BLaER1 treated with 17β-estradiol and CSF1 and Interleukin-3, amounts not matched to agents 10 nM and 100 nM (cell line): ENCODE data around the gene LMLN.

Experiments used
- H3K27ac ChIP-seq, 11 experiments: shearing (Covaris generic); formaldehyde crosslinking; 2 replicates each; pipeline ENCODE4 v1.8.1; 2022
- H3K27me3 ChIP-seq, 11 experiments: shearing (Covaris generic); formaldehyde crosslinking; 2 replicates each; pipeline ENCODE4 v1.8.1; 2022
- H3K36me3 ChIP-seq, 11 experiments: shearing (Covaris generic); formaldehyde crosslinking; 2 replicates each; pipeline ENCODE4 v1.8.1; 2022
- H3K4me1 ChIP-seq, 10 experiments: shearing (Covaris generic); formaldehyde crosslinking; 2 replicates each; pipeline ENCODE4 v1.8.1; 2022
- H3K4me2 ChIP-seq, 11 experiments: shearing (Covaris generic); formaldehyde crosslinking; 2 replicates each; pipeline ENCODE4 v1.8.1; 2022
- H3K4me3 ChIP-seq, 10 experiments: shearing (Covaris generic); formaldehyde crosslinking; 2 replicates each; pipeline ENCODE4 v1.8.1; 2022
- H3K9ac ChIP-seq, 11 experiments: shearing (Covaris generic); formaldehyde crosslinking; 2 replicates each; pipeline ENCODE4 v1.8.1; 2022
- H3K9me3 ChIP-seq, 11 experiments: shearing (Covaris generic); formaldehyde crosslinking; replicated peaks in 1 of 11; 2 replicates each; pipeline ENCODE4 v1.8.1; 2022
- H4K20me1 ChIP-seq, 11 experiments: shearing (Covaris generic); formaldehyde crosslinking; 2 replicates each; pipeline ENCODE4 v1.8.1; 2022
- Cebpa-rat ChIP-seq, 11 experiments: shearing (Covaris generic); IDR thresholded peaks; 2 replicates each; pipeline ENCODE4 v1.8.1; 2022

LMLN gene

DNA sequence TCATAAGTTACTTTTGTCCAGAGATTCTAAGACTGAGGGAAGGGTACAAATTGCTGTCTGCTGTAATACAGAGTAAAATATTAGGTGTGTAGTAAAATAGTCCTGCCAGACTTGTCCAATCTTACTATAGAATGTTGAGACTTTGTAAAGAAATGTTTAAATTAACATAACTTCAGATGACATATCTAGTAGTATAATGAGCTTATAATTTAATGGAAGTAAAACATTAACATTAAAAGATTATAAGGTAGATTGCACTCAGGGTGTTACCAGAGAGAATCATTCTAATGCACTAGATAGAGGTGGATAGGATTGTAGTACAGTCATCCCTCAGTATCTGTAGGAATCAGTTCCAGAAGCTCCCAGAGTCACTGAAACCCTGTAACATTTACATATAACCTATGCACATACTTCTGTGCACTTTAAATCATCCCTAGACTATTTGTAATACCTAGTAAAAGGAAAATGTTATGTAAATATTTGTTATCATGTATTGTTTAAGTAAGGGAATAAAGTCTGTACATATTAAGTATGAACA is 130.8 kb downstream of the LMLN start:
- no peak overlapping the region for H3K9ac ChIP-seq
- no peaks in the 10 kb centered on the region; a peak in 2 of 22 replicates for H3K36me3 ChIP-seq
- H3K27ac ChIP-seq = no peak overlapping the region
- H3K4me1 ChIP-seq = no peaks in the 10 kb centered on the region
- no peaks in the 10 kb centered on the region for H4K20me1 ChIP-seq
- peaks cover 18 to 37% (median 31%) of the 10 kb centered on the region in 11 experiments for H3K9me3 ChIP-seq
- H3K4me2 ChIP-seq = no peak overlapping the region
- no peak for TF ChIP-seq Cebpa-rat (IDR thresholded peaks at IDR 0.05)
- no peaks in the 10 kb centered on the region for H3K27me3 ChIP-seq
- H3K4me3 ChIP-seq = no peak overlapping the region

DNA sequence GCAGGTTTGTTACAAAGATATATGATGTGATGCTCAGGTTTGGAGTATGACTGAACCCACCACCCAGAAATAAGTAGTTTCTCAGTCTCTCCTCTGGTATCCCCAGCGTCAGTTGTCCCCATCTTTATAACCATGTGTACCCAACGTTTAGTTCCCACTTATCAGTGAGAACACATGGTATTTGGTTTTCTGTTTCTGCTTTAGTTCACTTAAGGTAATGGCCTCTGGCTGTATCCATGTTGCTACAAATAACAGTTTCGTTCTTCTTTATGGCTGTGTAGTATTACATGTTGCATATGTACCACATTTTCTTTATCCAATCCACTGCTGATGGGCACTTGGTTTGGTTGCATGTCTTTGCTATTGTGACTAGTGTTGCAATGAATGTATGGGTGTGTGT is 132.3 kb downstream of the LMLN start:
- H3K27me3 ChIP-seq = no peaks in the 10 kb centered on the region
- H3K9me3 ChIP-seq = peaks cover 27 to 51% (median 43%) of the 10 kb centered on the region in 11 experiments
- H3K9ac ChIP-seq = no peak overlapping the region
- H3K27ac ChIP-seq = no peak overlapping the region
- no peaks in the 10 kb centered on the region; a peak in 3 of 22 replicates for H3K36me3 ChIP-seq
- no peak overlapping the region for H3K4me2 ChIP-seq
- H4K20me1 ChIP-seq = no peaks in the 10 kb centered on the region
- no peak for TF ChIP-seq Cebpa-rat (IDR thresholded peaks at IDR 0.05)
- peaks cover 0 to 5% (median 0%) of the 10 kb centered on the region in 10 experiments; a peak in 2 of 20 replicates for H3K4me1 ChIP-seq
- no peak overlapping the region for H3K4me3 ChIP-seq

GRCh38 chr3:198093112-198093679 is 133.2 kb downstream of the LMLN start:
- peaks cover 5 to 12% (median 5%) of the 10 kb centered on the region in 10 experiments; a peak in 19 of 20 replicates for H3K4me1 ChIP-seq
- H3K36me3 ChIP-seq = no peaks in the 10 kb centered on the region; a peak in 3 of 22 replicates
- TF ChIP-seq Cebpa-rat (IDR thresholded peaks at IDR 0.05) = no peak
- H3K4me3 ChIP-seq = no peak overlapping the region
- no peak overlapping the region for H3K4me2 ChIP-seq
- H3K27me3 ChIP-seq = no peaks in the 10 kb centered on the region
- no peaks in the 10 kb centered on the region for H4K20me1 ChIP-seq
- no peak overlapping the region for H3K9ac ChIP-seq
- H3K27ac ChIP-seq = no peak overlapping the region
- H3K9me3 ChIP-seq = peaks cover 36 to 61% (median 52%) of the 10 kb centered on the region in 11 experiments
